Heart left ventricle (tissue), 16 donors: ENCODE measurements around the gene PARS2. TPM values are rescaled to one million over a fixed set of nuclear protein-coding genes. Genes with fewer than 3 reads are reported as not detected.

ENCODE experiments used
- ATAC-seq, 4 donors: fragments of 200-7000 bp; cut with Tn5 transposase; one replicate each; pipeline ENCODE4 v1.9.1; 2020 to 2022; ENCODE audit warnings: moderate library complexity in 4 of 4, mild to moderate bottlenecking in 3 of 4, moderate number of reproducible peaks in 1 of 4
- DNase-seq, 5 donors: peaks; one replicate each; pipeline ENCODE4 v3.0.0-alpha.2; 2020
- H3K27ac ChIP-seq, 12 donors: fragments of 200-600 bp; sonication (generic) in 4 of 12; one replicate each; pipeline versions ENCODE4 v1.5.0 to v1.8.0; 2016 to 2022; ENCODE audit warnings: mild to moderate bottlenecking in 2 of 12
- H3K27me3 ChIP-seq, 9 donors: fragments of 200-600 bp; sonication (generic) in 2 of 9; one replicate each; pipeline versions ENCODE4 v1.5.1 to v1.8.0; 2016 to 2022; ENCODE audit warnings: mild to moderate bottlenecking in 3 of 9
- H3K36me3 ChIP-seq, 9 donors: fragments of 200-600 bp; sonication (generic) in 2 of 9; one replicate each; pipeline versions ENCODE4 v1.5.0 to v1.8.0; 2018 to 2022; ENCODE audit warnings: mild to moderate bottlenecking in 2 of 9
- H3K4me1 ChIP-seq, 12 donors: fragments of 200-600 bp; sonication (generic) in 4 of 12; one replicate each; pipeline versions ENCODE4 v1.5.0 to v1.8.0; 2016 to 2022; ENCODE audit warnings: mild to moderate bottlenecking in 3 of 12
- H3K4me3 ChIP-seq, 12 donors: fragments of 200-600 bp; sonication (generic) in 4 of 12; one replicate each; pipeline versions ENCODE4 v1.5.0 to v1.8.0; 2017 to 2022; ENCODE audit warnings: mild to moderate bottlenecking in 9 of 12, moderate library complexity in 4 of 12
- H3K9me3 ChIP-seq, 12 donors: fragments of 200-600 bp; sonication (generic) in 4 of 12; one replicate each; pipeline versions ENCODE4 v1.5.0 to v1.8.0; 2016 to 2022; ENCODE audit warnings: mild to moderate bottlenecking in 1 of 12
- CTCF ChIP-seq, 12 donors: fragments of 200-600 bp; sonication (generic) in 4 of 12; IDR thresholded peaks; one replicate each; pipeline versions ENCODE4 v1.5.0 to v1.8.0; 2018 to 2022; ENCODE audit warnings: antibody characterized with exemption in 12 of 12, mild to moderate bottlenecking in 5 of 12
- POLR2A ChIP-seq, 2 donors: fragments of 450-650 bp; IDR thresholded peaks; one replicate each; pipeline ENCODE4 v1.6.1; 2017; ENCODE audit warnings: antibody characterized with exemption in 2 of 2, mild to moderate bottlenecking in 2 of 2, moderate library complexity in 2 of 2
- WGBS, 4 donors: extraction: QIAGEN DNeasy Blood & Tissue Kit in 2 of 4; methylation state at CpG; one replicate each; pipeline versions ENCODE4 v1.1.5 to v1.1.7; 2013 to 2018; 5-methylcytosine and 5-hydroxymethylcytosine counted together
- intact Hi-C, 10 donors: fragments of 100-400 bp; cut with DNase I; formaldehyde crosslinking; loops; one replicate each; pipeline versions ENCODE4 v1.11.1 to v1.14.2; 2022
- long read RNA-seq, 3 donors: library from polyadenylated mRNA; unstranded; transcript quantifications; one replicate each; pipeline ENCODE4 v2.0.0, GENCODE V29; 2020 to 2021
- polyA plus RNA-seq, 2 donors: library from polyadenylated mRNA; stranded (reverse); fragments of 200-250 nt; gene quantifications; one replicate each; pipeline ENCODE4 v1.2.3, GENCODE V29; 2013
- total RNA-seq, 9 donors: library from RNA; depleted of rRNA in 2 of 9; stranded (reverse); fragments of >200 nt in 2 of 9; fragmentation: NEBNext Ultra II Directional in 3 of 9; extraction: Animal tissue kit (Norgen Biotek cat#: 25700) in 3 of 9; gene quantifications; one replicate each; pipeline versions ENCODE4 v1.1.0 to v1.2.4, GENCODE V29; 2016 to 2023
- donor health status: ischemic (EF 13 %, LVEDD 7.1; RV severe dilation, severe dysfunction).
- donor health status: healthy with polysubstance abuse.
- donor health status: DM: no; HTN: yes; CAD: no.
- donor health status: DM: no; HTN: no; CAD: no.
- donor health status: ischemic (EF 25% LVEDD 6.9; RV normal size, moderate dysfunction).
- donor health status: ischemic (EF 25% LVEDD 5.7; RV mildly dilated, moderate dysfunction).
- donor health status: healthy.
- donor health status: DM: yes; HTN: yes; CAD: no.
- donor health status: ischemic (EF 35%, LVEDD 5.7; RV mildly dilated, moderate dysfunction).
- donor health status: nonischemic (EF 11% LVEDD 7.7; RV severe dilation, severe dysfunction).
- donor health status: DM: yes; HTN: yes; CAD: no.
- donor health status: PGD.
- donor health status: ischemic (EF 29% LVEDD 5.4; RV normal size, mild dysfunction).
- donor health status: nonischemic (EF 23%, LVEDD 6.1; RV moderate dilation, normal function).

PARS2 gene
- total RNA-seq, result 1 to 10 TPM; 4.5 to 7.7 (median 5.3) TPM
- 1 to 10 TPM; 1.7 to 4.5 TPM for polyA plus RNA-seq
- long read RNA-seq, donor 1, transcript PARS2-201 (2 exons, 2,347 nt), result major isoform, 7 of 7 reads
- long read RNA-seq, donor 1, partial matches to known transcripts, result 0 of 7 reads
- long read RNA-seq, donor 1, other reads (novel, unspliced or antisense), result 0 of 7 reads
- long read RNA-seq, donor 2, transcript PARS2-201 (2 exons, 2,347 nt), result major isoform, 46 of 51 reads
- long read RNA-seq, donor 2, partial matches to known transcripts, result 5 of 51 reads
- long read RNA-seq, donor 2, other reads (novel, unspliced or antisense), result 0 of 51 reads
- long read RNA-seq, donor 3, transcript PARS2-201 (2 exons, 2,347 nt), result major isoform, 11 of 12 reads
- long read RNA-seq, donor 3, partial matches to known transcripts, result 1 of 12 reads
- long read RNA-seq, donor 3, other reads (novel, unspliced or antisense), result 0 of 12 reads

GRCh38 chr1:54764133-54764921, at the start of gene PARS2:
Gene PARS2, minus strand, starts transcription at chr1:54764523. Its CDS starts 5,362 bp downstream, at chr1:54759161.
- peak within 1 kb of the TSS; percentile 38 to 95 (median 84) for H3K4me3 ChIP-seq
- 0 to 1% (median 1%) methylated on average over 35 to 57 of the region's 57 CpGs for WGBS, 4 donors
- DNase-seq (peak; percentile 96 to 98 (median 97)), ATAC-seq (peak; percentile 98 to 99 (median 98))
- H3K36me3 ChIP-seq, result no peaks in the 10 kb centered on the region
- TF ChIP-seq POLR2A (IDR thresholded peaks at IDR 0.05) (peak in 1 of 2 donors; percentile 90), CTCF (IDR thresholded peaks at IDR 0.05) (no peak)
- H3K27me3 ChIP-seq, result no peaks in the 10 kb centered on the region
- no peaks in the 10 kb centered on the region for H3K9me3 ChIP-seq
- H3K27ac ChIP-seq, result peak within 1 kb of the TSS in 11 of 12 donors; percentile 36 to 84 (median 61)
- H3K4me1 ChIP-seq, result peaks cover 0 to 20% (median 10%) of the 10 kb centered on the region in 12 donors
- intact Hi-C loops, result loop anchor here in 4 of 10 donors (1.0 to 5.0 kb wide), 3 partner anchors 47 to 50 kb away; partner anchors contain the start of gene TTC4 (in 3 of the 4)

GRCh38 chr1:54814126-54814498, 49.8 kb upstream of the PARS2 start:
- no peak overlapping the region for H3K27ac ChIP-seq
- no peaks in the 10 kb centered on the region for H3K36me3 ChIP-seq
- H3K4me3 ChIP-seq, result no peak overlapping the region
- ATAC-seq (no peak), DNase-seq (no peak)
- no peaks in the 10 kb centered on the region for H3K4me1 ChIP-seq
- no peak for TF ChIP-seq POLR2A (IDR thresholded peaks at IDR 0.05)
- no peak for TF ChIP-seq CTCF (IDR thresholded peaks at IDR 0.05)
- intact Hi-C loops, result loop anchor here in 6 of 10 donors (5.0 to 10.0 kb wide), 6 partner anchors 139 to 952 kb away; no protein-coding TSS in a partner anchor
- no peaks in the 10 kb centered on the region for H3K27me3 ChIP-seq
- 62 to 76% (median 72%) methylated on average over 10 of the region's 10 CpGs for WGBS, 4 donors
- no peaks in the 10 kb centered on the region for H3K9me3 ChIP-seq

- intact Hi-C loops, result loop anchor here in 6 of 10 donors (5.0 to 10.0 kb wide), 6 partner anchors 139 to 951 kb away; no protein-coding TSS in a partner anchor
- Histone ChIP-seq H3K27ac (no peak overlapping the region), H3K4me3 (no peak overlapping the region), H3K27me3 (no peaks in the 10 kb centered on the region), H3K4me1 (no peaks in the 10 kb centered on the region), H3K36me3 (no peaks in the 10 kb centered on the region), H3K9me3 (no peaks in the 10 kb centered on the region)
- no peak for ATAC-seq
- WGBS, 4 donors, result 56 to 67% (median 64%) methylated on average over 13 of the region's 13 CpGs
- DNase-seq, result no peak
- TF ChIP-seq CTCF (IDR thresholded peaks at IDR 0.05) (no peak), POLR2A (IDR thresholded peaks at IDR 0.05) (no peak)
Measured at GRCh38 chr1:54813485-54814125, 49.3 kb upstream of the PARS2 start.
